ENCODE results near the gene LYG2.
"Not testable (repeated sequence)": the region's sequence is repeated elsewhere in the genome, so short reads cannot be mapped to it uniquely, and the experiment has no call there.

LYG2 gene

DNA sequence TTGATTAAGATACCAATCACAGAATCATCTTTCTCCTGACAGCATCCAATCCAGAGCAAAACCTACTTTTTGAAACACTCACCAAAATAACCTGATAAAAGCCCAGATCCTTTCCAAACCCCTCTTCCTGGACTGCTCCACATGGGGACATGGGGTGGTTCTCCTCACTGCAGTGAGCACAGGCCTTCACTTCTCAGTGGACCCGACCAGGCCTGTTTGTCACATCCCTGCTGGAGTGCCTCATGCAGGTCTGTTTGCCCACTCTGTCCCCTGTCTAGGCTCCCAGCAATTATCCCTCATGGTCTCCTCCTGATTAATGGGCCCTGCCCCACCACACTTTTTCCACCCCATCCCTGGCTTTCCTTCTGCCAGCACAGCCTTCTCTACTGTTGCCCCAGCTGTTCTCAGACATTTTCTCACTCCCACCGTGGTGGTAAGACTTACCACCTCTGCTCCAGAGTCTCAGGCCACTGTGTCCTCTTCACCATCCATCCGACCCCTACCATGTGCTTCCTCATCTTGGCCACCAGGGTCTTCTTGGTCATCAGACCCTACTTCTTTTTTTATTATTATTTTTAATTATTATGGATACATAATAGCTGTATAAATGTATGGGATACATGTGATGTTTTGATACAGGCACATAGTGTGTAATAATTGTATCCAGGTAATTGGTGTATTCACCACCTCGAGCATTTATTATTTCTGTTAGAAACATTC, 53.3 kb downstream of the LYG2 start:
- DNase-seq (ENCODE audit: low read depth in 2 of 2), result no peak

- DNase-seq (ENCODE audit: low read depth in 2 of 2), result no peak
These were observed 55.2 kb downstream of the LYG2 start for GRCh38 chr2:99200076-99200800.

GRCh38 chr2:99198103-99198841, 57.2 kb downstream of the LYG2 start:
- DNase-seq (ENCODE audit: low read depth in 2 of 2), result no peak

GRCh38 chr2:99192364-99192763, 63.1 kb downstream of the LYG2 start:
- DNase-seq (ENCODE audit: low read depth in 2 of 2), result not testable (repeated sequence)

All from activated CD8-positive, alpha-beta memory T cell treated with anti-CD3 and anti-CD28 coated beads for 4 hours (primary cell).